HG03025 (cell line): ENCODE results near the gene PRRG3.

Experiments
- ATAC-seq: cut with Tn5 transposase; IDR thresholded peaks from one replicate; pipeline ENCODE4 v1.9.1; 2021; ENCODE audit warnings: mild to moderate bottlenecking, moderate library complexity; ENCODE audit not compliant: unreplicated experiment, low FRiP score

PRRG3 gene

DNA sequence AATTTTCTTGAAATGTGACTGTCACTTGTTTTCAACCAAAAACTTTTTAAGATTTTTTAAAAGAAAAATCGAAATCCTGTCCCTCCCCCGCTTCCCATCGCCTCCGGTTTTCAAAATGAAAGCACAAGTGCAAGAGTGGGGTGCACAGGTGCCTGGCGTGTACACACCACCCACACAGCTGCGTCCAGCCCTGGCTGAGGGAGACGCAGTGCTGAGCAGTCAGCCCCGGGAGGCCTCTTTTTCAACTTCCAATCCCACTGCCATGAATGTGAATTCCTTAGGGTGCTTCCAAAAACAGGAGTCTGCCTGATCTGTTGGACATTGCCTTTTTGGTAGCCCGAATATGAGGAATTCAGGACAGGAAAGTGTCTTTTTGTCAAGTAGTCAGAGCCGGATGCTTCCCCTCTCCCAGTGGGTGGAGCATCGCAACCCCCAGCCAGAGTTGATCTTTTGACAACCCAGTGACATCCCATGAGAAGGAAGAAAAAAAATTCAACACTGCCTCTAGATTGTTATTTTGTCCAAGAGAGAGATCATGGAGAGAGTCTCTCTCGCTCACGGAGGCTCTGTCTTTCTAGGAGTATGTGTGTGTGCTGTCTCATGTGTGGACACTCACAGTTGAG is 8.9 kb downstream of the PRRG3 start:
- no peak for ATAC-seq

DNA sequence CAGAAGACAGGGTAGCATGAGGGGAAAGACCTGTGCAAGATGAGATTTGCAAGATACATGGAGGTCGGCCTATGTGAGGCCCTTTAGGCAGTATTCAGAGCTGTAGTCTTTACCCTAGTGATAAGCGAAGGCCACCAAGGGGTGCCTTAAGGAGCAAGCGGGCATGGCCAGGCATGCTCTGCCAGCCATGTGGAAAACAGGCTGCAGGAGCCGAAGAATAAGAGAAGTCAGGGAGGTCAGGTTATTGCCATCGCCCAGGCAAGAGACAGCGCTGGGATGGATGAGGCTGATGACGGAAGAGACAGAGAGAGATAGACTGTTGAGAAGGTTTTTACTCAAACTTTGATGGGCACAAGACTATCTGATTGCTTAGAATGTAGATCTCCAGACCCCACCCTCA is 13.6 kb downstream of the PRRG3 start:
- no peak for ATAC-seq

DNA sequence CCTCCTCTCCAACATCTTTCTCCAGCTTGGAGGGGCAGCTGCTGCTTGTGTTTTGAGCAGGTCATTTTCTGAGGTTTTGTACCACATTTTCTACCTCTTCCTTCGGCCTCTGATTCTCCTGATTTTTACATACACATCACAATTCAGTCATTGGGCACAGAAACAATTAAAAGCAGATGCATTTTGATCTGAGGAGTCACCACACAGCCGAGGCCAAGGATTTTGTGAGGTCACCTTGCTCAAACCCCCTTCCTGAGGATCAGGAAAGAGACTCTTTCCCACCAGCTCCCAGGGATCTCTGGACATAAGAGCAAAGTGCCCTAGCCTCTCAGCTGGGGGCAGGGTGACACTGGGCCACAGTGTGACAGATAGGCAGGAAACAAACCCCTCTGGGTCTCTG is 15.2 kb downstream of the PRRG3 start:
- no peak for ATAC-seq

GRCh38 chrX:151711154-151711553 is 15.9 kb downstream of the PRRG3 start:
- ATAC-seq: no peak

DNA sequence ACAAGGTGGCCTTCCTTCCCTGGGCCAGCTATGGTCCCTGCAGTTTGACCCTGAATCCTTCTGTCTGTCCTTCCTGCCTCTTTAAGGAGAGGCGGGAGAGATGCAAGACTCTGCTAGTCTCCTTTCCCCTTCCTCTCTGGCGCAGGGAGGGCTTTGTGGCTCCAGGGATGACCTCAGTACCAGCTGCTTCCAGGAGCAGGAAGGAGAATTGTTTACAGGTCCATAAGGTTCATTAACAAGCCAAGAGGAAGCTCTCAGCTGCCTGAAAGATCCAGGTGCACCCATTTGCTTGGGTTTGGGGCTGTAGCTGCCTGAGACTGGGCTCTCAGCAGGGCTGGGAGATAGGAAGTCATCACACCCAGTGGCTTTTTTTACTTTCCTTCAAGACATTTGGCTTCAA is 16.5 kb downstream of the PRRG3 start:
- no peak for ATAC-seq

- no peak for ATAC-seq
These were observed 17.0 kb downstream of the PRRG3 start for GRCh38 chrX:151712253-151712652.

- peak; percentile 51 for ATAC-seq
These were observed 18.6 kb downstream of the PRRG3 start for GRCh38 chrX:151713849-151714248.

GRCh38 chrX:151714362-151714761 is 19.1 kb downstream of the PRRG3 start:
- no peak for ATAC-seq

- ATAC-seq: no peak
These were observed 20.5 kb downstream of the PRRG3 start, which contains the start of gene FATE1 for GRCh38 chrX:151715752-151716151. FATE1 (plus strand) TSS chrX:151716035; CDS start chrX:151716120, 85 bp downstream.

- no peak for ATAC-seq
These were observed 27.1 kb downstream of the PRRG3 start for GRCh38 chrX:151722241-151722846.

DNA sequence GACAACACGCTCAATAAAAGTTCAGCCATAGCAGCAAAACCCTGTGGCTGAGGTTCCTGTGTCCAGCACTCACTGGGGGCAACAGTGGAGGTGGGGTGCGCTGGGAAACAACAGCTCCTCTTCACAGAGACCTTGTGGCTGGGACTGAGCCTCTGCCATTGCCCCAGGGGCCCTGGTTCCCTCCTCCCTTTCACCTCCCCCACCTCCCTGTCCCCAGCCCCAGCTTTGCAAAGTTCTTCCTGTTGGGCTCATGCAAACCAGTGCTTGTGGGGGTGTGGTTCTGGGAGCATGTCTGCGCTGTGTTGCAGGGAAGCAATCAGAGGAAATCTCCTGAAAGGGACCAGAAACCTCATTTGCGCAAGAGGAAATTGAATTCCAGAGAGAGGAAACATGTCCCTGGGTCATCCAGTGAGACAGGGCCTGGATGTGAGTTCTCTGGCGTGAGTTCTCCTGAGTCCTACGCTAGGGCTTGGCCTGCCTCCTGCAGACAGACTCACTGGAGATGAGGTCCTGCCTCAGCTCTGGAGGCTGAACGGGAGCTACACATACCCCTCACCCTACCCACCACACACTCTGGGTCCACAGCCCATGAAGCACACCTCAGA is 28.0 kb downstream of the PRRG3 start:
- ATAC-seq: no peak

GRCh38 chrX:151724563-151725337 is 29.5 kb downstream of the PRRG3 start:
- no peak for ATAC-seq

- ATAC-seq: no peak
These were observed 30.0 kb downstream of the PRRG3 start for GRCh38 chrX:151725338-151725614.

- no peak for ATAC-seq
These were observed 31.5 kb downstream of the PRRG3 start for GRCh38 chrX:151726751-151727150.

DNA sequence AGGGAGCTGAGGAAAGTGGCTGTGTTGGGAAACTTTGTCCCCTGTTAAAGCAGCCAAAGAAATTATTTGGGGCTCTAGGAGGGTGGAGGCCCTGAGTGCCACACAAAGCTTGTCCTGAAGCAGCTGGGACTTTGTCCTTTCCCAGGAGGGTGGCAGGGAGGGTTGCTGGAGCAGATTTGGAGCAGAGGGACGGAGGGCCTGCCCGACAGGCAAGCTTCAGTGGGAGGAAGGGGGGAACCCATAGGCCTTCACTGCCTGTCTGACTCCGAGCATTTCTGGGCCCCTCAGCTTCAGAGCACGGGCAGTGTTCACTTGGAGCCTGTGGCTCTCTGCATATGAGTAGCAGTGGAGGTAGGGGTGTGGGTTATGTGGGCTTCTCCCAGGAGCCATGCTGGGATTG is 32.1 kb downstream of the PRRG3 start:
- ATAC-seq: no peak

DNA sequence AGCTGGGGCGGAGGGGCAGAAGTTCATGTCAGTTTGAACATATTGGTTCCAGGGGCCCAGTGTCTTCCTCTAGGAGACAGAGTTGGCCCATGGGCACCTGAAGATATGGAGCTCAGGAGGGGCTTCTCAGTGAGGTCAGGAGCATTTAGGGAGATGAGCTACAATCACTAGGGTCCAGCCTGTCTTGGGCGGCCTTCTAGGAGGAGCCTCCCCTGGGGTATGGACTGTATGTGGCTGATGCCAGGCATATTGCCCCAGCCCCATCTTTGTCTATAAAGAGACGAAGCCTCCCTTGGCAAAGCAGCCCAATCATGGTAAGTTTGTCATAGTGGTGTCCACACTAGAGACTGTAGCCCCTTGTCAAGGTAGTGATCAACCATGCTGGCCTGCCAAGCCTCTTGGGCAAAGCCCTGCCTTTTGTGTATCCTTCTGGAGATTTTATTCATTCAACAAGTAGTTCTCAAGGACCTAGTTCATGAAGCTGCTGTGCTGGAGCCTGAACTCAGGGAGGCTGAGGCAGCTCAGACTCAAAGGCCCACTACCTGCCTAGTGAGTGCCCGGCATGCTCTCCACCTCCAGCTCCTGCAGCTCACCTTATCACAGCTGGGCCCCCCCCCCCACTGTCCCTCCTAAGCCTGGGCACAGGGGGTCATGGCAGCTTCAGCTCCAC is 33.9 kb downstream of the PRRG3 start:
- no peak for ATAC-seq

DNA sequence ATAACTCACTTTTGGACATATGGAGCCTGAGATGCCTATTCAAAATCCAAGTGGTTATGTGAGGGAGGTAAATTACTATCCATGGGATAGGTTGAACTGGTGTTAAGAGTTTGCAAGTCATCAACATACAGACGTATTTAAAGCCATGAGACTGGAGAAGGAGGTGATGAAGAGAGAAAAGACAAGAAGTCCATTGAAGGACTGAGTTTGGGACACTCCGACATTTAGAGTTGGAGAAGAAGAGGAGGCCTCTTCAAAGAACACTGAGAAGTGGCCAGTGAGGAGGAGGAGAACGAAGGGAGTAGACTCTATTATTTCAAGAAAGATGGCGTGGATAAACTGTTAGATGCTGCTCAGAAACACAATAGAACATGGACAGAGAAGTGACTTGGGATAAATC is 39.2 kb downstream of the PRRG3 start, which contains the start of gene CNGA2:
Gene CNGA2 (plus strand): TSS at position 301 of the 400 bp plus-strand sequence. CDS start 3,738 bp downstream, outside the sequence.
- no peak for ATAC-seq

DNA sequence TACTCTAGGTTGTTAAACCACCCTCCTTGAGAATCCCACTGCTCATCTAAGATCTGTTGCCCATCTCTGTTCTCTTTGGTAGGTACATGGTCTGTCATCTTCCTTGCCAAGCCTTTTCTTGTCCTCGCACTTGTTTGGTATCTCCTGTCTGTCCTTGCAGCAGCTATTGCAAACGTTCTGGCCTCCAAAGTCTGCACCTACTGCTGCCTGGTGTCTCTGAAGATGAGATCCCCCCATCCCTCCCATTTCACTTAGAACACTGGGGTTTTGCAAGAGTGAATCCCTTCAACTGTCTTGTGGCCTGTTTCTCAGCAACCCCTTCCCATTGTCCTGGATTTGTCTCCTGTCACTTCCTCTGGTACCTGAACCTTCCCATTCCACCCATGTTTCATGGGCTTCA is 40.0 kb downstream of the PRRG3 start:
- ATAC-seq: no peak

- ATAC-seq: no peak
These were observed 41.4 kb downstream of the PRRG3 start for GRCh38 chrX:151736685-151737084.

GRCh38 chrX:151737494-151737893 is 42.2 kb downstream of the PRRG3 start:
- no peak for ATAC-seq

DNA sequence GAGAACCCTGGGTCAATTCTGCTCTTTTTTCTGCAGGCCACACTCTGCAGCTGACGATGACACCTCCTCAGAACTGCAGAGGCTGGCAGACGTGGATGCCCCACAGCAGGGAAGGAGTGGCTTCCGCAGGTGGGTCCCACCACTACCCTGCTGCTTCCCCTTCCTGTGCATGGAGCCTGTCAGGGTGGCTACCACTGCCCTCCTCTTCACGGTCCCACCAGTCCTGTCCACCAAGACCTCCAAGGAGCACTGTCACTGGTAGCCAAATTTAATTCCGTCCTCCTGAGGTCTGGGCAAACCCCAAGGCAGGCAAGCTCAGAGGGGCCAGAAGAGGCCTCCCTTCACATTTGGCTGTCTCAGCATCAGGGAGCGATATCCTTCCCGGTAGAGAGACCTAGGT is 43.5 kb downstream of the PRRG3 start:
- ATAC-seq: no peak
